Measurements from ENCODE around the gene TXNDC15. TPM values are rescaled to one million over a fixed set of nuclear protein-coding genes. Genes with fewer than 3 reads are reported as not detected.
"Not testable (repeated sequence)": the region's sequence is repeated elsewhere in the genome, so short reads cannot be mapped to it uniquely, and the experiment has no call there.

Gene TXNDC15
- total RNA-seq, 1 experiment from 2014 or later, result 34.2 TPM

DNA sequence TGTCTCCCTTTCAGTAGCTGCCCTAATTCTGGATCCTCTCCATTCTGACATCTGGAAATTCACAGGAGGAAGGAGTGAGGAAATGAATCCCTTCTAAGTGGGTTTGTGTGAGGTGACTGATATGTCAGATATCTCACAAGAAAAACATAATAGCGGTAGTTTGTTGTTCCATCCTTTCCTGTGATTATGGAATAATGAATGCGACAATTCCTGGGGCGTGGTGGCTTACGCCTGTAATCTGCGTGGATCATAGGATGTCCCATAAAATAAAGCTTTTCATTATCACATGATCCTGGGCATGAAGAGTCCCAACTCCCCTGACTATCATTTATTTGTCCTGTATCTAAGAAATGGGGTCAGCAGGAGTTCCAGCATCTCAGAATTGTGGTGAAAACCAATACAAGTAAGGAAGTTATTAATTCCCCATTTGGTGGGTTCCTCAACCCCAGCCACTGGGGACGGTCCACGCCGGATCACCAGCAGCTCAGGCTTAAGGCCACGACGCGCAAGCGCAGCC lies 28.8 kb upstream of the TXNDC15 start:
- peak overlapping the region; percentile 97 for H3K27ac Mint-ChIP-seq (ENCODE audit: unreplicated experiment)
- no peaks in the 10 kb centered on the region for H3K9me3 Mint-ChIP-seq (ENCODE audit: low read depth, unreplicated experiment)
- intact Hi-C loops (cut with micrococcal nuclease; ENCODE audit: unreplicated experiment), result no loop called here
- TF ChIP-seq CTCF (IDR thresholded peaks at IDR 0.05; ENCODE audit: unreplicated experiment), result no peak
- peaks cover 23% of the 10 kb centered on the region for H3K4me1 Mint-ChIP-seq (ENCODE audit: low read depth, unreplicated experiment)
- H3K36me3 Mint-ChIP-seq (ENCODE audit: insufficient read depth, unreplicated experiment), result peaks cover 64% of the 10 kb centered on the region
- H3K4me3 Mint-ChIP-seq (ENCODE audit: low read depth, unreplicated experiment), result peak overlapping the region; percentile 91
- no peaks in the 10 kb centered on the region for H3K27me3 Mint-ChIP-seq (ENCODE audit: unreplicated experiment)
- CTCF ChIA-PET, result interaction anchor here (0.6 to 1.2 kb wide), 3 partner anchors 59 to 675 kb away, joined by 3 to 11 read pairs (median 4); partner anchors contain the start of gene PCBD2
- BruUV-seq (replicated peaks), result no TSS peak
- no peak for DNase-seq

GRCh38 chr5:134845852-134846640 lies 28.1 kb upstream of the TXNDC15 start, which contains the start of gene C5orf24:
Gene C5orf24, plus strand, starts transcription at chr5:134845968. Its CDS starts 8,933 bp downstream, at chr5:134854901.
- CTCF ChIA-PET, result interaction anchor here (0.6 to 1.2 kb wide), 3 partner anchors 58 to 676 kb away, joined by 3 to 11 read pairs (median 4); partner anchors contain the start of gene PCBD2
- BruUV-seq (replicated peaks), result no TSS peak

DNA sequence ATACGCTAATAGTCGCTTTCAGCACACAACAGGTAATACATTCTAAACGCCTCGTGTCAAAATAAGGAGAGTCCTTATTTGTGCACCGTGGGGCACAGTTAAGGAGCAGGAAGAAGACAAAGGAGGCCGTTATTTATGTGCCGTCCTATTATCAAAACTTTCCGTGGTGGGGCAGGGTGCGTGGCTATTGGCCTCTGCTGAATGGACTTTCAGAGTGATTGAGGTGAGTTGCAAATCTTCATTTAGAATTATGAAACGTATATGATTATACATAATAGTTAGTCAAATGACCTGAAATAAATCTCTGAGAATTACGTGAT lies 27.6 kb upstream of the TXNDC15 start:
- intact Hi-C loops (cut with micrococcal nuclease; ENCODE audit: unreplicated experiment), result loop anchor here (2.0 kb wide), 1 partner anchor 58 kb away; the partner anchor contains the start of gene PCBD2
- peaks cover 72% of the 10 kb centered on the region for H3K36me3 Mint-ChIP-seq (ENCODE audit: insufficient read depth, unreplicated experiment)
- peak; percentile 9 for DNase-seq
- no peak for TF ChIP-seq CTCF (IDR thresholded peaks at IDR 0.05; ENCODE audit: unreplicated experiment)
- CTCF ChIA-PET, result interaction anchor here (0.6 to 0.8 kb wide), 2 partner anchors 58 to 185 kb away, joined by 3 to 4 read pairs; partner anchors contain the start of gene PCBD2
- peak overlapping the region; percentile 91 for H3K4me3 Mint-ChIP-seq (ENCODE audit: low read depth, unreplicated experiment)
- no peaks in the 10 kb centered on the region for H3K27me3 Mint-ChIP-seq (ENCODE audit: unreplicated experiment)
- BruUV-seq (replicated peaks), result no TSS peak
- peaks cover 23% of the 10 kb centered on the region for H3K4me1 Mint-ChIP-seq (ENCODE audit: low read depth, unreplicated experiment)
- peak overlapping the region; percentile 97 for H3K27ac Mint-ChIP-seq (ENCODE audit: unreplicated experiment)
- no peaks in the 10 kb centered on the region for H3K9me3 Mint-ChIP-seq (ENCODE audit: low read depth, unreplicated experiment)

More at GRCh38 chr5:134845852-134846640, 28.1 kb upstream of the TXNDC15 start, which contains the start of gene C5orf24:
- intact Hi-C loops (cut with micrococcal nuclease; ENCODE audit: unreplicated experiment), result loop anchor here (2.0 kb wide), 1 partner anchor 59 kb away; the partner anchor contains the start of gene PCBD2
- no peaks in the 10 kb centered on the region for H3K9me3 Mint-ChIP-seq (ENCODE audit: low read depth, unreplicated experiment)
- H3K4me3 Mint-ChIP-seq (ENCODE audit: low read depth, unreplicated experiment), result peak within 1 kb of the TSS; percentile 91
- H3K27me3 Mint-ChIP-seq (ENCODE audit: unreplicated experiment), result no peaks in the 10 kb centered on the region
- peak within 1 kb of the TSS; percentile 97 for H3K27ac Mint-ChIP-seq (ENCODE audit: unreplicated experiment)
- no peak for TF ChIP-seq CTCF (IDR thresholded peaks at IDR 0.05; ENCODE audit: unreplicated experiment)
- peak; percentile 95 for DNase-seq
- H3K4me1 Mint-ChIP-seq (ENCODE audit: low read depth, unreplicated experiment), result peaks cover 23% of the 10 kb centered on the region
- H3K36me3 Mint-ChIP-seq (ENCODE audit: insufficient read depth, unreplicated experiment), result peaks cover 67% of the 10 kb centered on the region

DNA sequence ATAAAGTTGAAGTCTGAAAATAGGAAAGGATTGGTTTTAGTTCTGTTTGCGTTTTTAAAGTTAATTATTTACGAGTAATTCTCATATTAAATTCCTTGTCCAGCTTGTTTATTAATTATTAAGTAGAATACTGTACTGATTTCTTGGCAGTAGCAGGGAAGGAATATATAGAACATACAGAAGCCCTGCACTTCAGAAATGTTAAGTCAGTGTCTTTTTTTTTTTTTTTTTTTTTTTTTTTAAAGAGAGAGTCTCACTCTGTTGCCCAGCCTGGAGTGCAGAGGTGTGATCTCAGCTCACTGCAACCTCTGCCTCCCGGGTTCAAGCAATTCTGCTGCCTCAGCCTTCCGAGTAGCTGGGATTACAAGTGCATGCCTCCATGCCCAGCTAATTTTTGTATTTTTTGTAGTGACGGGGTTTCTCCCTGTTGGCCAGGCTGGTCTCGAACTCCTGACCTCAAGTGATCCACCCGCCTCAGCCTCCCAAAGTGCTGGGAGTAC lies 24.7 kb upstream of the TXNDC15 start:
- Mint-ChIP-seq H3K36me3 (ENCODE audit: insufficient read depth, unreplicated experiment) (peaks cover 89% of the 10 kb centered on the region), H3K27ac (ENCODE audit: unreplicated experiment) (peak overlapping the region; percentile 31), H3K4me3 (ENCODE audit: low read depth, unreplicated experiment) (peak overlapping the region; percentile 45), H3K4me1 (ENCODE audit: low read depth, unreplicated experiment) (peaks cover 23% of the 10 kb centered on the region)
- intact Hi-C loops (cut with micrococcal nuclease; ENCODE audit: unreplicated experiment); H3K27me3 Mint-ChIP-seq (ENCODE audit: unreplicated experiment); H3K9me3 Mint-ChIP-seq (ENCODE audit: low read depth, unreplicated experiment); BruUV-seq (replicated peaks); DNase-seq: not testable (repeated sequence)
- CTCF ChIA-PET, result interaction anchor here (0.5 to 1.2 kb wide), 10 partner anchors 13 to 646 kb away, joined by 3 to 10 read pairs (median 4); partner anchors contain the start of genes CAMLG, DDX46, PCBD2 and TXNDC15
